ENCODE results near the gene MRGPRX2. TPM values are rescaled to one million over a fixed set of nuclear protein-coding genes. Genes with fewer than 3 reads are reported as not detected.
A peak's percentile ranks its signal among the peaks of the same experiment; 100 is the strongest.

Gene MRGPRX2
- total and polyA plus RNA-seq, 2 donors (not counting 1 experiment from before 2014, with no cell fraction given): not detected

DNA sequence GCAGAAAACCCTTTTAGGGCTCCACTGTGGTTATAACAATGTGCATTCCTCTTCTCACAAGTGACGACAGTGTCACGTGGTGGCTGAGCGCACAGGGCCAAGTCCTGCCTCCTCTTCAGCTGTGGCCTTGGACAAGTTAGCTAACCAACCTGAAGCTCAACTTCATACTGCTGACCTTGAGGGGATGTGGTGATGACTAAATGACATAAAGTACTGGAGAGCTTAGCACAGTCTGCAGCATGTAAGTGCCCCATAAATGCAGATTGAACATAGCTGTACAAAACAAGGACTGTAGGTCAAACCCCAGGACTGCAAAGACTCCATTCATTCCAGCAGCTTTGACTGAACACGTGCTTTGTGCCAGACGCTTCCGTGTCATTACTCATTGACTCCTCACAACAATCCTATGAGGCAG lies 20.1 kb upstream of the MRGPRX2 start:
- no peak overlapping the region for H3K4me3 ChIP-seq (replicated peaks in 1 of 4; ENCODE audit: control extremely low read depth in 1 of 4, insufficient read depth in 1 of 4, low read depth in 3 of 4, low read length in 4 of 4)
- H3K9me3 ChIP-seq (ENCODE audit: control insufficient read depth, insufficient read depth, low read depth, low read length): no peaks in the 10 kb centered on the region
- no peaks in the 10 kb centered on the region for H4K20me1 ChIP-seq (ENCODE audit: control insufficient read depth, extremely low read depth, insufficient read depth, low read length)
- TF ChIP-seq EZH2 (IDR thresholded peaks at IDR 0.05; ENCODE audit: low read length, missing control alignments): no peak
- no peak for TF ChIP-seq CTCF (conservative IDR thresholded peaks at IDR 0.05 in 1 of 2, IDR thresholded peaks at IDR 0.05 in 1 of 2; ENCODE audit: low read depth in 1 of 2, low read length in 2 of 2)
- DNase-seq (ENCODE audit: low read depth in 2 of 2): peak; percentile 33 to 94
- no peak overlapping the region for H3K27ac ChIP-seq (ENCODE audit: insufficient read depth, low read length)
- H3K79me2 ChIP-seq (ENCODE audit: control insufficient read depth, insufficient read depth, low read length): no peaks in the 10 kb centered on the region
- no peaks in the 10 kb centered on the region for H3K36me3 ChIP-seq (ENCODE audit: control insufficient read depth, insufficient read depth, low read length)
- no peak overlapping the region for H2AFZ ChIP-seq (ENCODE audit: low read length)
- peaks cover 3% of the 10 kb centered on the region for H3K4me1 ChIP-seq (ENCODE audit: control insufficient read depth, extremely low read depth, insufficient read depth, low read length)
- H3K4me2 ChIP-seq (ENCODE audit: extremely low read depth, insufficient read depth, low read length): no peak overlapping the region
- peaks cover 4% of the 10 kb centered on the region for H3K27me3 ChIP-seq (ENCODE audit: control insufficient read depth, insufficient read depth, low read length)
- no peak overlapping the region for H3K9ac ChIP-seq (ENCODE audit: insufficient read depth, low read length)

DNA sequence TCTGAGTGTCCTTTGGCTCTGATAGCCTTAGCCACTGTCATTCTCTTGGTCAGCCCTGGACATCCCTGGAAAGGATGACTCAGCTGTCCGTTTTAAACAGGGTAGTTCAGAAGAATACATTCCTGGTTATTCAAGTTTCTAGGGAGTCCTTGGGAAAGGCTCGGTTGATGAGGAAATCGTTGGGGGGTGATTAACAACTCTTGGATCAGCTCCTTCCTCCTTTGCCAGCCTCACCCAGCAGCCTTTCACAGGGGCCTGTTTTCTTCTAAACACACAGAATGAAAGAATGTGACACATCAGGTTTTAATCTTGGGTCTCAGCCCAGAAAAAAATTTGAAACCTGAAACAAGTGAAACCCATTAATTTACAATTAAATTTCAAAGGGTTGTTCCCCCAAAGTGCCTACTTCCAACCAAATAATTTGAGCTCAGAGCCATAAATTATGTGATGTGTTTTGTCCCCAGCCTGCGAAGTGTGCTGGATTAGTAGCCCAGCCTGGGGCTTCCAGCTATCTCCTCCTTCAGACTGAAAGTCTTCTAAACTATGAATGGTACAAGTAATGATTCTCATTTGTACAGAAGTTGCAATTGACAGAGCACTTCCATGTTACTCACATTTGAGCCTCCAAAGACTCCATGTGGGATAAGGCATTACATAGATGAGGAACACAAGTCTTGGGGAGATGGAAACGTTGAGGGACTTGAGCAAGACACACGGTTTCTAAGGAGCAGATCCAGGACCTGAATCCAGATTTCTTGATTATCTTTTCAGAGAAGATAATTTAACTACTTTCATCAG lies 19.3 kb upstream of the MRGPRX2 start:
- no peak overlapping the region for H3K4me3 ChIP-seq (replicated peaks in 1 of 4; ENCODE audit: control extremely low read depth in 1 of 4, insufficient read depth in 1 of 4, low read depth in 3 of 4, low read length in 4 of 4)
- no peaks in the 10 kb centered on the region for H4K20me1 ChIP-seq (ENCODE audit: control insufficient read depth, extremely low read depth, insufficient read depth, low read length)
- no peaks in the 10 kb centered on the region for H3K79me2 ChIP-seq (ENCODE audit: control insufficient read depth, insufficient read depth, low read length)
- peak; percentile 60 to 95 for DNase-seq (ENCODE audit: low read depth in 2 of 2)
- H2AFZ ChIP-seq (ENCODE audit: low read length): no peak overlapping the region
- H3K27me3 ChIP-seq (ENCODE audit: control insufficient read depth, insufficient read depth, low read length): peaks cover 4% of the 10 kb centered on the region
- H3K4me2 ChIP-seq (ENCODE audit: extremely low read depth, insufficient read depth, low read length): no peak overlapping the region
- H3K27ac ChIP-seq (ENCODE audit: insufficient read depth, low read length): no peak overlapping the region
- H3K9ac ChIP-seq (ENCODE audit: insufficient read depth, low read length): no peak overlapping the region
- TF ChIP-seq EZH2 (IDR thresholded peaks at IDR 0.05; ENCODE audit: low read length, missing control alignments) (no peak), CTCF (conservative IDR thresholded peaks at IDR 0.05 in 1 of 2, IDR thresholded peaks at IDR 0.05 in 1 of 2; ENCODE audit: low read depth in 1 of 2, low read length in 2 of 2) (no peak)
- no peaks in the 10 kb centered on the region for H3K9me3 ChIP-seq (ENCODE audit: control insufficient read depth, insufficient read depth, low read depth, low read length)
- peaks cover 3% of the 10 kb centered on the region for H3K4me1 ChIP-seq (ENCODE audit: control insufficient read depth, extremely low read depth, insufficient read depth, low read length)
- H3K36me3 ChIP-seq (ENCODE audit: control insufficient read depth, insufficient read depth, low read length): no peaks in the 10 kb centered on the region

DNA sequence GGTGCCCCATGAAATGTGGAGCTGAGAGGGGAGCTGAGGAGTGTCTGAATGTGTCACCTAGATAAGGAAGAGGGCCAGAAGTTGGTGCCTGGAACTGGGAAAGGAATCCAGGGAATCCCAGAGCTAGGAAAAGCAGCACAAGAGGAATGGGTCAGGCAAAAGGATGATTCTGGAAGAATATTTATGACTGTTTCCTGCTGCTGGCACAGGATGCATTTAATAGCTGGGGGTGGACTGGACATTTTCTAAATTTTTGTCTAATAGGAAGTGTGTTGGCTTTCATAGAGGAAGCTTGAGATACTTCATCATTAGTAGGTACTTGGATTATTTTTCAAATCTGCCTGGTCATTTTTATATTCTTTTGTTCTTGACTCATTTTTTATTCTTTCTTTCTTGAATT lies 17.4 kb upstream of the MRGPRX2 start:
- H3K79me2 ChIP-seq (ENCODE audit: control insufficient read depth, insufficient read depth, low read length): no peaks in the 10 kb centered on the region
- peak in 1 of 2 donors; percentile 6 for DNase-seq (ENCODE audit: low read depth in 2 of 2)
- no peaks in the 10 kb centered on the region for H3K9me3 ChIP-seq (ENCODE audit: control insufficient read depth, insufficient read depth, low read depth, low read length)
- H2AFZ ChIP-seq (ENCODE audit: low read length): no peak overlapping the region
- no peak overlapping the region for H3K9ac ChIP-seq (ENCODE audit: insufficient read depth, low read length)
- H4K20me1 ChIP-seq (ENCODE audit: control insufficient read depth, extremely low read depth, insufficient read depth, low read length): no peaks in the 10 kb centered on the region
- H3K4me2 ChIP-seq (ENCODE audit: extremely low read depth, insufficient read depth, low read length): no peak overlapping the region
- H3K4me1 ChIP-seq (ENCODE audit: control insufficient read depth, extremely low read depth, insufficient read depth, low read length): peaks cover 3% of the 10 kb centered on the region
- no peaks in the 10 kb centered on the region for H3K36me3 ChIP-seq (ENCODE audit: control insufficient read depth, insufficient read depth, low read length)
- H3K27me3 ChIP-seq (ENCODE audit: control insufficient read depth, insufficient read depth, low read length): peaks cover 4% of the 10 kb centered on the region
- TF ChIP-seq EZH2 (IDR thresholded peaks at IDR 0.05; ENCODE audit: low read length, missing control alignments) (no peak), CTCF (conservative IDR thresholded peaks at IDR 0.05 in 1 of 2, IDR thresholded peaks at IDR 0.05 in 1 of 2; ENCODE audit: low read depth in 1 of 2, low read length in 2 of 2) (no peak)
- no peak overlapping the region for H3K4me3 ChIP-seq (replicated peaks in 1 of 4; ENCODE audit: control extremely low read depth in 1 of 4, insufficient read depth in 1 of 4, low read depth in 3 of 4, low read length in 4 of 4)
- H3K27ac ChIP-seq (ENCODE audit: insufficient read depth, low read length): no peak overlapping the region
